Kidney (tissue), 14 donors: ENCODE data around the gene HOXD1. TPM values are rescaled to one million over a fixed set of nuclear protein-coding genes. Genes with fewer than 3 reads are reported as not detected.
A peak's percentile ranks its signal among the peaks of the same experiment; 100 is the strongest.

Experiments used
- DNase-seq, 5 donors: peaks; one replicate each; pipeline ENCODE4 v3.0.0-alpha.2; 2013 to 2020
- FAIRE-seq: peaks from 2 replicates; lab custom pipeline; 2012; peaks lifted over from hg19 to GRCh38; lab: Jason Lieb, UNC
- H3K27ac ChIP-seq, 2 donors: one replicate each; pipeline ENCODE4 v1.7.0; 2013; ENCODE audit warnings: low read depth in 2 of 2, low read length in 2 of 2, inconsistent platforms in 1 of 2
- H3K27me3 ChIP-seq: one replicate; pipeline ENCODE4 v1.7.1; 2013; ENCODE audit warnings: low read length, inconsistent platforms; ENCODE audit not compliant: control insufficient read depth, insufficient read depth
- H3K36me3 ChIP-seq, 3 donors: one replicate each; pipeline versions ENCODE4 v1.7.0 to v1.7.1; 2013; ENCODE audit warnings: low read length in 3 of 3, control low read depth in 1 of 3, inconsistent platforms in 1 of 3; ENCODE audit not compliant: insufficient read depth in 3 of 3, control insufficient read depth in 2 of 3
- H3K4me1 ChIP-seq, 3 donors: one replicate each; pipeline versions ENCODE4 v1.7.0 to v1.7.1; 2013; ENCODE audit warnings: low read length in 3 of 3, inconsistent platforms in 1 of 3, low read depth in 1 of 3; ENCODE audit not compliant: control insufficient read depth in 2 of 3, insufficient read depth in 2 of 3
- H3K4me3 ChIP-seq, 3 donors: one replicate each; pipeline versions ENCODE4 v1.7.0 to v1.8.1; 2013; ENCODE audit warnings: low read length in 3 of 3, control low read depth in 1 of 3, inconsistent platforms in 1 of 3
- H3K9ac ChIP-seq, 3 donors: one replicate each; pipeline versions ENCODE4 v1.7.0 to v1.7.1; 2013; ENCODE audit warnings: low read length in 3 of 3, control low read depth in 1 of 3, inconsistent platforms in 1 of 3
- H3K9me3 ChIP-seq, 3 donors: one replicate each; pipeline versions ENCODE4 v1.7.0 to v1.7.1; 2013; ENCODE audit warnings: low read length in 3 of 3, control low read depth in 1 of 3, inconsistent platforms in 1 of 3; ENCODE audit not compliant: control insufficient read depth in 2 of 3, insufficient read depth in 1 of 3
- intact Hi-C: fragments of 100-400 bp; cut with DNase I; formaldehyde crosslinking; loops from one replicate; pipeline ENCODE4 v1.11.1; 2022
- polyA plus RNA-seq: library from polyadenylated mRNA; stranded (reverse); fragments of 350-450 nt; fragmentation: Illumina TruSeq; extraction: RNeasy Lipid Tissue Mini Kit (QIAGEN cat#74804); gene quantifications from one replicate; pipeline ENCODE4 v1.2.3, GENCODE V29; 2014; ENCODE audit warnings: low read depth, low replicate concordance; ENCODE audit not compliant: insufficient read depth
- total RNA-seq: library from RNA; stranded (reverse); fragmentation: NEBNext Ultra II Directional; extraction: Animal tissue kit (Norgen Biotek cat#: 25700); gene quantifications from one replicate; pipeline ENCODE4 v1.2.1, GENCODE V29; 2021
- TF ChIP-seq, protein P1 (sequence below): IDR thresholded peaks from 3 replicates; pipeline ENCODE4 v1.5.1; 2012; ENCODE audit warnings: mild to moderate bottlenecking, moderate library complexity, borderline replicate concordance; ENCODE audit not compliant: insufficient read depth; ENCODE audit errors: extremely low read depth
- donor health status: control.
- donor health status: control.
- donor health status: control.
- donor health status: control.
- donor health status: control.
- donor health status: DM: yes; HTN: yes; CAD: no.
- donor health status: Normal renal cell carcinoma (clear cell type).

The HOXD1 gene
- total and polyA plus RNA-seq, 2 donors from 2014 or later: 4.3 to 11.3 TPM

DNA sequence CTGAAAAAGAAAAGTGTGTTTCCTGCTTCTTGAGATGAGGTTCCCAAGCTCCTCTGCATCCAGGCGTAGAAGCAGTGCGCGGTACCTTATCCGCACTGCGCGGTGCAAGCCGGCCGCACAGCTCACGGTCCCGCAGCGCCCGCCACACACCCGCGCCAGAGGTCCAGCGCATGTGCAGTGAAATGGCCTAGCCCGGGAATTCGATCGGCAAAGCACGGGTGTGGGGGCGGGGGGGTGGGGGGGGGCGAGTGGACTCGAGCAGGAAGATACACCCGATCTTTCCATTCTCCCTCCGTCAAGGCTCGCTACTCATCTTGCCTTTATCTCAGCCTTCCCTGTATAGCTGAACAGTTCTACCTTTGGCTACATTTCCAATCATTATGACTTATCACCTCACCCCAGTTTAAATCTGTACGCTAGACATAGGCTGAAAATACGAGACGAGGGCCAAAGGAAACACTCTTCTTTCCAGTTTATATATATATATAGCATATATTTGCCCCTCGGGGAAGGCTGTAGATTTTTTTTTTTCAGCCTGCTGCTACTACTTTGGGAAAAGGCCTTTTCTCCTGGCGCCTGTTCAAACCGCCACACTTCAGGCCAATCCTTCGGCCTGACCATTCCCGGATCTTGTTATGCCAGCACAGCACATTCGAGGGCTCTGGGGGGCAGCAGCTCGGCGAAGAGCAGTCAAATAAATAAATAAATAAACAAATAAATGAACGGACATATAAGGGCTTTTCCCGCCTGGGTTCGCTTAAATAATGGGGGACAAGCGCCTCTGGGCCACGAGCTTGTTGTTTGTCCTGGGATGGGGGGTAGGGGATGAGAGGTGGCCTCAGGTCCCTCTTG, 48.6 kb upstream of the HOXD1 start:
- peak overlapping the region; percentile 58 to 95 (median 80) for H3K9ac ChIP-seq
- peaks cover 6 to 25% (median 18%) of the 10 kb centered on the region in 3 donors for H3K4me1 ChIP-seq
- no peaks in the 10 kb centered on the region for H3K36me3 ChIP-seq
- intact Hi-C loops: loop anchor here (10.0 kb wide), 2 partner anchors 315 to 415 kb away; no protein-coding TSS in a partner anchor
- peak overlapping the region; percentile 94 to 97 for H3K27ac ChIP-seq
- H3K27me3 ChIP-seq: no peaks in the 10 kb centered on the region
- H3K9me3 ChIP-seq: no peaks in the 10 kb centered on the region
- peak in 4 of 5 donors; percentile 75 to 91 (median 86) for DNase-seq
- TF ChIP-seq, protein P1, sequence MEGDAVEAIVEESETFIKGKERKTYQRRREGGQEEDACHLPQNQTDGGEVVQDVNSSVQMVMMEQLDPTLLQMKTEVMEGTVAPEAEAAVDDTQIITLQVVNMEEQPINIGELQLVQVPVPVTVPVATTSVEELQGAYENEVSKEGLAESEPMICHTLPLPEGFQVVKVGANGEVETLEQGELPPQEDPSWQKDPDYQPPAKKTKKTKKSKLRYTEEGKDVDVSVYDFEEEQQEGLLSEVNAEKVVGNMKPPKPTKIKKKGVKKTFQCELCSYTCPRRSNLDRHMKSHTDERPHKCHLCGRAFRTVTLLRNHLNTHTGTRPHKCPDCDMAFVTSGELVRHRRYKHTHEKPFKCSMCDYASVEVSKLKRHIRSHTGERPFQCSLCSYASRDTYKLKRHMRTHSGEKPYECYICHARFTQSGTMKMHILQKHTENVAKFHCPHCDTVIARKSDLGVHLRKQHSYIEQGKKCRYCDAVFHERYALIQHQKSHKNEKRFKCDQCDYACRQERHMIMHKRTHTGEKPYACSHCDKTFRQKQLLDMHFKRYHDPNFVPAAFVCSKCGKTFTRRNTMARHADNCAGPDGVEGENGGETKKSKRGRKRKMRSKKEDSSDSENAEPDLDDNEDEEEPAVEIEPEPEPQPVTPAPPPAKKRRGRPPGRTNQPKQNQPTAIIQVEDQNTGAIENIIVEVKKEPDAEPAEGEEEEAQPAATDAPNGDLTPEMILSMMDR: no peak
- H3K4me3 ChIP-seq: peak overlapping the region; percentile 71 to 84 (median 73)
- no peak for FAIRE-seq

DNA sequence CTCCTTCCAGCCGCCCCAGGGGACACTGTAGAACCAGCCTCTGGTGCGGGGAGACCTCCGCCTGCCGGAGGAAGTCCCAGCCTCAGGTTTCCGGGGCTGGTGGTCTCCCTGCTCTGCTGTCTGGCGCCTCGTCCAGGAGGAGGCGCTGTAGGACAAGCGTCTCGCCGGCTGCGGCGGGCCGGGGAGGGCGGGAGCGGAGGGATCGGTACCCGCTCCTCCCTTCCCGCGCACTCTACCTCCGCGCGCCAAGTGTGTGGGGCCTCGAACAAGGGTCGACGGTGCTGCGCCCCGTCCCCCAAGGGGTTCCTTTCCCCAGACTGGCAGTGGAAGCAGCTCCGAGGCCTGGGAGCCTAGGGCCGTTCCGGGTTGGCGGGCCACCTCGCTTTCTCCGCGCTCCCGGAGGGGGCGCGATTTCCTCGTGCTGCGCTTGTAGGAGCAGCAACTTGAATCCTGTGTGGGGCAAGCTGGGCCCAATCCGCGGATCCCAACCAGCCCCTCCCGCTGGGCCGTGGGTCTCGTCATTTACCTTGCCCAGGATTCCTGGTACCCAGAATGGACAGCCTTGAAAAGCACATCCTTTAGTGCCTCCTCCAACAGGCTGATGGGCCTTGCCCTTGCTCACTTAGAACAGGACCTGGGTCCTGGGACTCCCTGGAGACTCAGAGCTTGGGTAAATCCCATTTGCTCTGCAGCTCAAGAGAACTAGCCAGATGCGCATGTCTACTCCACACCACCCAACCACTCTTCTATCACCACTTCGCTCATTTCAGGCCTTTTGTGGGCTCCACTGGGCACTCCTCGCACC, 47.8 kb upstream of the HOXD1 start:
- Histone ChIP-seq H3K4me1 (peaks cover 9 to 24% (median 19%) of the 10 kb centered on the region in 3 donors), H3K27ac (peak overlapping the region; percentile 82 to 97), H3K4me3 (peak overlapping the region; percentile 16 to 58 (median 57)), H3K9ac (peak overlapping the region; percentile 58 to 73 (median 65)), H3K36me3 (no peaks in the 10 kb centered on the region), H3K9me3 (no peaks in the 10 kb centered on the region), H3K27me3 (no peaks in the 10 kb centered on the region)
- intact Hi-C loops: loop anchor here (10.0 kb wide), 2 partner anchors 314 to 414 kb away; no protein-coding TSS in a partner anchor
- DNase-seq: peak; percentile 94 to 97 (median 95)
- FAIRE-seq: no peak
- TF ChIP-seq, protein P1: peak; percentile 97

GRCh38 chr2:176142281-176142680, 46.2 kb upstream of the HOXD1 start:
- H3K27ac ChIP-seq: peak overlapping the region; percentile 10 to 40
- no peaks in the 10 kb centered on the region for H3K27me3 ChIP-seq
- H3K36me3 ChIP-seq: no peaks in the 10 kb centered on the region
- peak overlapping the region in 1 of 3 donors; percentile 9 for H3K9ac ChIP-seq
- TF ChIP-seq, protein P1: no peak
- H3K9me3 ChIP-seq: no peaks in the 10 kb centered on the region
- intact Hi-C loops: loop anchor here (10.0 kb wide), 2 partner anchors 313 to 413 kb away; no protein-coding TSS in a partner anchor
- DNase-seq (peak in 1 of 5 donors; percentile 36), FAIRE-seq (no peak)
- no peak overlapping the region for H3K4me3 ChIP-seq
- H3K4me1 ChIP-seq: peaks cover 15 to 24% (median 19%) of the 10 kb centered on the region in 3 donors
